ENCODE measurements around the gene SMPD2. TPM values are rescaled to one million over a fixed set of nuclear protein-coding genes. Genes with fewer than 3 reads are reported as not detected.

The SMPD2 gene
- total RNA-seq, 2 donors from 2014 or later: 8.0 to 9.7 TPM

DNA sequence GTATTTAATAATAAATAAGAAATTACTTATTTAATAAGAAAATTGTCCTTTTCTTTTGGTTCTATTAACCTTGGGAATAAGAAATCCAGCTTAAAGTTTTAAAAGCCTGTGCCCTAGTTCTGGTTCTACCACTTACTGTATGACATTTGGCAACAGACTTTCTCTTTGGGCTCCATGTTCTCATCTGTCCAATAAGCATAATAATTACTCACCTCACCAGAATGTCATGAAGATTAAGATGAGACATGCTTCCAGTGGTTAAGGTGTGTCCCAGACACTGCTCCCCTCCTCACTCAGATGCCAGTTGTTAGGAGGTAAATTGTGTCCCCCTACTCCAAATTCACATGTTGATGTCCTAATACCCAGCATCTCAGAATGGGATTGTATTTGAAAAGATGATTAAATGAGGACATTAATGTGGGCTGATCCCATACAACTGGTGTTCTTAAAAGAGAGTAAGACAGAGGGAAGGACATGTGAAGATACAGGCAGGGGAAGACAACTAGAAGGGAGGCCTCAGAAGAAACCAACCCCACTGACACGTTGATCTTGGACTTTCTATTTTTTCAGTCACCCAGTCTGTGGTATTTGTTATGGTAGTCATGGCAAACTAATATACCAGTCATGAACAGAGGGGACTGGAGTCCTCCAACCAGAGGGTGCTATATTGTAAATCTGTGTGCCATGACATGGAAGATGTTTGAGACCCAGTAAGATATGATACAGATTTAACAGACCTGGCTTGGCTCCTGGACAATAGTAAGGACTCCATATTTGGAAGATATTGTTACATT is 21.4 kb downstream of the SMPD2 start:
- Mint-ChIP-seq H3K27me3 (no peaks in the 10 kb centered on the region), H3K27ac (peak overlapping the region; percentile 82), H3K4me1 (peaks cover 43% of the 10 kb centered on the region), H3K9me3 (peaks cover 6% of the 10 kb centered on the region), H3K36me3 (ENCODE audit: low read depth) (peaks cover 74% of the 10 kb centered on the region), H3K4me3 (peak overlapping the region; percentile 36)
- ATAC-seq (replicated peaks): peak; percentile 45

DNA sequence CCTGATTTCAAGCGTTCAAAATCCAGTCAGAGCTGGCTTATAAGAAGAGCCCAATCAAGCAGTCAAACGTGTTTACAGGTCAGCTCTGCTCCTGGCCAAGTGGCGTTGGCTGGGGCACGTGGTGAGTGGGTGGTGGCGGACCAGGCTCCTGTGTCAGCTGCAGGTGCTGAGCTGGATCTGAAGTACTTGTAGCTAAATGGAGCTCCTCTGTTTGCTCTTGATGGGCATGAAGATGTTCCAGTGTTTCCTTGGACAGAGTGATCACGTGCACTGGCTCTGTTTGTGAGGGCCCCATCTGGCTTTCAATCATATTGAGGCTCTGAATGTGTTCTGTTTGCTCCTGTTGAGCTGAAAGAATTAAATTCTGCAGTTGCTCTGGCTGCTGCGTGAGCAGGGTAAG is 25.2 kb downstream of the SMPD2 start:
- Mint-ChIP-seq H3K4me3 (no peak overlapping the region), H3K4me1 (peaks cover 33% of the 10 kb centered on the region), H3K27me3 (no peaks in the 10 kb centered on the region), H3K27ac (peak overlapping the region; percentile 81), H3K36me3 (ENCODE audit: low read depth) (peaks cover 100% of the 10 kb centered on the region), H3K9me3 (peaks cover 6% of the 10 kb centered on the region)
- ATAC-seq (replicated peaks): no peak

DNA sequence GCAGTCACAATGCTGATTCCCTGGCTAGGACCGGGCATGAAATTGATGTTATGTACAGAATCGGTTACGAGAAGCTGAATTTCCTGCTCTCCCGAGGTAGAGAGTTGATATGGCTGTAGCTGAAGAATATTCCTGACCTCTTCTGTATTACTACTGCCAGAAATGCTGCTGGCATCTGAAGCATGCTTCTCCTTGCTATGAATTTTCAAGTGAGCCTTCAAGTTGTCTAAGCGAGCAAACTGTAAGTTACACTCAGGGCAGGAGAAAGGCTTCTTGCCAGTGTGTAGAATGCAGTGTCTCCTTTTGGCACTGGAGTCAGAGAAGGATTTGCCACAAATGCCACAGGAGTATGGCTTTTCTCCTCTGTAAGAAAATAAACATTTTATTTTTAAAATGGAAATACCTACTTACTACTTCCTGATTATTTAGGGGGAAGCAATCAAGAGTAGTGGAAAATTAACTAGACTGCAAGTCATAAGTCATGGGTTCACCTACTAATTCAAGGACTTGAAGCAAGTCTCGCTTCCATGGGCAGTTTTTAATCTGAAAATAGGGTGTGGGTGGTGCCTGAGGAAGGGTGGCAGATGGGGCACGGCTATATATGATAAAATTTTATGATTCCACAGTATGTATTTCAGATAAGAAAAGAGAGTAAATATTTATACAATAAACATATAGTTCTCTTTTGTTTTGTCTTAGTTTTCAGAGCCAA is 25.8 kb downstream of the SMPD2 start:
- Mint-ChIP-seq H3K4me1 (peaks cover 34% of the 10 kb centered on the region), H3K27me3 (no peaks in the 10 kb centered on the region), H3K27ac (peak overlapping the region; percentile 81), H3K9me3 (peaks cover 6% of the 10 kb centered on the region), H3K36me3 (ENCODE audit: low read depth) (peaks cover 100% of the 10 kb centered on the region), H3K4me3 (no peak overlapping the region)
- no peak for ATAC-seq (replicated peaks)

DNA sequence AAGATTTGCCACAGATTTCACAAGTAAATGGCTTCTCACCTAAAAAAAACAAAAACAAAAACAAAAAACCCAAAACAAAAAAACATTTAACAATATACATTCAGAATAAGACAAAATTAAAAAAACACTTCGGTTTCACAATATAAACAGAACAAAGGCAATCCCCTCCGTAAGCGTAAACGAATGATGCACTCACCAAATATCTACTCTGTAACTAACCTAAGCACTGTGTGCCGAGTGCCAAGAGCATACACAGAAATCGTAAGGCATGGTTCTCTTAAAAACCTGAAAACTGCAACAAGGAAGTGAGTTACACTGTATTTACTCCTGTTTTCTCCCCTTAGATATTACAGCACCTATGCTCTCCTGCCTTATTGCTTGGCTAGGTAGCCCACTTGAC is 27.2 kb downstream of the SMPD2 start:
- H3K36me3 Mint-ChIP-seq (ENCODE audit: low read depth): peaks cover 100% of the 10 kb centered on the region
- H3K27ac Mint-ChIP-seq: peak overlapping the region; percentile 42
- ATAC-seq (replicated peaks): no peak
- peaks cover 38% of the 10 kb centered on the region for H3K4me1 Mint-ChIP-seq
- H3K4me3 Mint-ChIP-seq: no peak overlapping the region
- no peaks in the 10 kb centered on the region for H3K9me3 Mint-ChIP-seq
- no peaks in the 10 kb centered on the region for H3K27me3 Mint-ChIP-seq

DNA sequence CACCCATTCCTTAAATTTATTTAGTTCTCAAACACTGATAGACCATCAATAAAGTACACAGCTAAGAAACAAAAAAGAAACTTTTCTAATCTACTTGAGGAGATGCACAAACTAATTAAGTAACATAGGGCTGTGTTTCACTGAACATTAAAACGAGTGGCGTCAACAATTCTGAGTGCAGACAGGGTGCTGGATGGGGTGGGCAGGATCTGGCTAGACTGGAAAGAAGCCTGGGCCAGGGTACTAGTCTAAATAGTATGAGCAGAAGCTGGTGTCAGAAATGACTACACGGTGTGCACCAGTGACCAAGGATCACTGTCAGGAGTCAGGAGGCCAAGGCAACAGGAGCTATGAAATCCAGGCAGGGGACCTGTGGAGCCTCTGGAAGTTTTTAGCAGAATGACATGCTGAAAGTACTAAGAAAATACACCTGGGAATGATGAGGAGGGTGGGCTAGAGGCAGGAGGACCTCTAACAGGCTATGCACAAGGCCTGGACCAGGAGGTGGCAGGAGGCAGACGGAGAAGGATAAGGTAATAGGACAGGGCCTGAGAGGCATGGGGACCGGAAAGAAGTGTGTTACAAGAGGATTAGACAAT is 29.2 kb downstream of the SMPD2 start:
- peaks cover 44% of the 10 kb centered on the region for H3K4me1 Mint-ChIP-seq
- no peak overlapping the region for H3K4me3 Mint-ChIP-seq
- H3K27ac Mint-ChIP-seq: no peak overlapping the region
- ATAC-seq (replicated peaks): no peak
- H3K9me3 Mint-ChIP-seq: no peaks in the 10 kb centered on the region
- H3K27me3 Mint-ChIP-seq: no peaks in the 10 kb centered on the region
- H3K36me3 Mint-ChIP-seq (ENCODE audit: low read depth): peaks cover 100% of the 10 kb centered on the region

DNA sequence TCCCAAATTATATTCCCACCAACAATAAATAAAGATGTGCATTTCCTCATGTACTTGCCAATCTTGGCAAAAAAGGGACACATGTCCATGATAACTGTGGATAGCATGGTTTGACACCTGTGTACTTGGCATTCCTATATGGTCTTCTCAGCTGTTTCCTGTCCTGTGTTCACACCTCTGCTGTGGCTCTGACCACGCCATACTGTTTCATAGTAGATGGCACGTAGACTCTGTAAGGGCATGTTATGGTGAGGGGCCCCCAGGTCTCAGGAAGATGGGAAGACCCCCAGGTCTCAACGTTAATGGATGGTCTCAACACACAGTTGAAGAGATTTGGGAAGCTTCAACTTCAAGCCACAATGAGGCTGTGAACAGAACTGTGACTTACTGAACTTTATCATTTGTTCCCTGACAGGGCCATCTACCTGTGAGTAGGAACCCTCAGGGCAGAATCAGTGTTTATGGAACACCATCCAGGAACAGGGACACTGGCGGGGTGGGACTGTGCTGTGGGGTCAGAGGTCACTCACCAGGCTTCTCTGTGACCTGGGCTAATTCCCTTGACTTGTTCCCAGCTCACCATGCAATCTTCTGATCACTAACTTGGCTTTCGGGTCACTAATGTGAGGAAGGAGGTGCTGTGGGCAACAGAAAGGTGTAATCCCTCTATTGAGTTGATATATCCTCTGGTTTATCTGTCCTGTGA is 30.7 kb downstream of the SMPD2 start:
- ATAC-seq (replicated peaks): no peak
- Mint-ChIP-seq H3K4me3 (peak overlapping the region; percentile 43), H3K27ac (peak overlapping the region; percentile 57), H3K9me3 (no peaks in the 10 kb centered on the region), H3K27me3 (no peaks in the 10 kb centered on the region), H3K4me1 (peaks cover 51% of the 10 kb centered on the region), H3K36me3 (ENCODE audit: low read depth) (peaks cover 100% of the 10 kb centered on the region)

DNA sequence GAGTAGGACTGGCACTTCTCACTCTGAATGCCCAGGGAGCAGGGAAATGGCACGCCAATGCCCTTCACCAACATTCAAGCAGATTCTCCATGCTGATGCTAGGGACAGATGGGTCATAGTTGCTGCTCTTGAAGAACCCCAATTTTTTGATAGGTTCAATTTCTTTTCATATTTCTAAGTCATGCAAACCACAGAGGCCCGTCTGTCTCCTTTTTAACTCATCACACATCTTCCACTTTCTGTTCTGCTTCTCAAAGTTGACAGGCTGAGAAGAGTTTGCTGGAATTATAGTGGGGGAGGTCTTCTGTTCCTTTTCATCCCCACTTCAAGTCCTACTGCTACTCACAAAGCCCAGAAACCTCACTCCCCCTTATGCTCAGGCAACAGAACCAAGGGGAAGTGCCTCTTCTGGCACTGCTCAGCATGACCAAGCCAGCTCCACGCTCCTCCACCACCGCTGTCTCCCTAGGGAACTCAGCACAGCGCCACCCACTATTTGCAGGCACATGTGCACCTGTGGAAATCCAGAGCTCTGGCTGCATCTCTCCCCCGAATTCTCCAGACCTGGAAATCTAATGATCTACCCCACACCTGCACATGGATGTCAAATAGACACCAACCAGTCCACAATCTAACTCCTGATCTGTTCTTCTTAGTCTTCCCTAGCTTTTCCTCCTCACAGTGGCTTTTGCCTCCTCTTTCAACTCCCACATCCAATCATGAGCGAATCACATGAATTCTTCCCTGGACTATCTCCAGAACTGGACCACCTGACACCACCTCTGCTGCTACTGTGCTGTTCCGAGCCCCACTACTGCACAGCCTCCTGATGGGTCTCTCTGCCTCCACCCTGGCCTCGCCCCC is 31.8 kb downstream of the SMPD2 start:
- peaks cover 51% of the 10 kb centered on the region for H3K4me1 Mint-ChIP-seq
- H3K27ac Mint-ChIP-seq: peak overlapping the region; percentile 57
- no peaks in the 10 kb centered on the region for H3K9me3 Mint-ChIP-seq
- H3K27me3 Mint-ChIP-seq: no peaks in the 10 kb centered on the region
- peak; percentile 69 for ATAC-seq (replicated peaks)
- H3K36me3 Mint-ChIP-seq (ENCODE audit: low read depth): peaks cover 100% of the 10 kb centered on the region
- peak overlapping the region; percentile 43 for H3K4me3 Mint-ChIP-seq

DNA sequence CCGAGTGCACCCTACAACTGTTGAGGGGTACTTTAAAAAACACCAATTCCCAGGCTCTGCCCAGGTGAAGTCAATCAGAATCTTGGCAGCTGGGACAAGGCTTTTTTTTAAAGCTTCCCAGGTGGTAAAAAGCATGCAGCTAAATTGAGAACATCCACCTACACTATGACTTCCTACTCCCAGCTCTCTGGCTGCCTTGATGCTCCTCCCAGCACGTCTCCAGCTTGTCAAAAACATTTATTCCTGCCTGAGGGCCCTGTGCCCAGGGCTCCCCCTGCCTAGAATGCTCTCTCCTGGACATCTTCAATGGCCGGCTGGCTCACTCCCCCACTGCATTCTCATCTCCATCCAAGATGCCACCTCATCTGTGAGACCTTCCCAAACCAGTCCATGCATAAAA is 32.6 kb downstream of the SMPD2 start:
- Mint-ChIP-seq H3K27ac (peak overlapping the region; percentile 57), H3K4me3 (peak overlapping the region; percentile 43), H3K27me3 (no peaks in the 10 kb centered on the region), H3K36me3 (ENCODE audit: low read depth) (peaks cover 100% of the 10 kb centered on the region), H3K4me1 (peaks cover 52% of the 10 kb centered on the region), H3K9me3 (no peaks in the 10 kb centered on the region)
- ATAC-seq (replicated peaks): no peak

DNA sequence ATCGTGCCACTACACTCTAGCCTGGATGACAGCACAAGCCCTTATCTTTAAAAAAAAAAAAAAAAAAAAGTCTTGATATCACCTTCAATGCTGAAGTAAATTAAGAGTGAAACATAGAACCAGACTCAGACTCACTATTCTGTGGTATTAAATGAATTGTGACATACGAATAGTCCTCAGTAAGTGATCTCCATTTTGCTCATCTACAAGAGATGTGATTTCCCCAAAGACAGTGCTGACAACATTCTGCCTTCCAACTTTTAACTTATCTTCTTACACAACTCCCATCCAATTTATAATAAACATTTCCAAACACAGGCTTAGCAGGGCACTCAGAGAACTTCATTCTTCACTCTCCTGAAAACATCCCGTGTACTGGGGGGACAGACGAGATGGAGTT is 34.5 kb downstream of the SMPD2 start:
- ATAC-seq (replicated peaks): peak; percentile 73
- Mint-ChIP-seq H3K9me3 (no peaks in the 10 kb centered on the region), H3K4me1 (peaks cover 58% of the 10 kb centered on the region), H3K27me3 (no peaks in the 10 kb centered on the region), H3K36me3 (ENCODE audit: low read depth) (peaks cover 100% of the 10 kb centered on the region), H3K27ac (peak overlapping the region; percentile 54), H3K4me3 (peak overlapping the region; percentile 79)

DNA sequence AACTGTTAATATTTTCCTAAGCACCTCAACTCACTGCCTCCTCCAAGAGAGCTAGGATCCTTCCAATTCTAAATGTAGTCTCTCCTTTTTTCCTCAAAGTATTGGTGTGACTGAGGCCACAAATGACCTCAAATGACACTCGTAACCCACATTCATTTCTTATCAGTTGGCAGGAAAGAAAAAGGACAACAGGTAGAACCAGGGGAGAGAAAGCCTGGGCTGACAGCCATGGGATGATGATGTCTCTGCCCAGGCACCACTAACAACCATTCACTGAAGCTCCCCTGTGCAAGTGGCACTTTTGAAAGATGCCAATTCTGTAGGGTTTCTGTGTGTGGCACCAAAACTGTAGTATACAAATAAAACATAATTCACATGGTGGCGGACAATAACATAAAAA is 35.1 kb downstream of the SMPD2 start:
- Mint-ChIP-seq H3K9me3 (no peaks in the 10 kb centered on the region), H3K36me3 (ENCODE audit: low read depth) (peaks cover 100% of the 10 kb centered on the region), H3K4me1 (peaks cover 63% of the 10 kb centered on the region), H3K27ac (peak overlapping the region; percentile 54), H3K27me3 (no peaks in the 10 kb centered on the region), H3K4me3 (peak overlapping the region; percentile 79)
- ATAC-seq (replicated peaks): no peak

DNA sequence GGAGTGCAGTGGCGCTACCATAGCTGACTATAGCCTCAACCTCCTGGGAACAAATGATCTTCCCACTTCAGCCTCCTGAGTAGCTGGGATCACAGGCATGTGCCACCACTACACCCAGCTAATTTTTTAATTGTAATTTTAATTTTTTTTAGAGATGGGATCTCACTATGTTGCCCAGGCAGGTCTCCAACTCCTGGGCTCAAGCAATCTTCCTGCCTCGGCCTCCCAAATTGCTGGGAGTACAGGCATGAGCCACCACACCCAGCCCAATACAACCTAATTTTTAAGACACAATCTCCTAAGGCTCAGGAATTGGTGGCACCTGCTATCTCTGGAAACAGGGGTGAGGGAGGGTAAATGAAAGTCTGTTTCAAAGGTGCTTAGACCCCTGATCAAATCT is 36.7 kb downstream of the SMPD2 start:
- Mint-ChIP-seq H3K27ac (peak overlapping the region; percentile 80), H3K4me1 (peaks cover 62% of the 10 kb centered on the region), H3K9me3 (no peaks in the 10 kb centered on the region), H3K36me3 (ENCODE audit: low read depth) (peaks cover 100% of the 10 kb centered on the region), H3K4me3 (peak overlapping the region; percentile 79), H3K27me3 (no peaks in the 10 kb centered on the region)
- ATAC-seq (replicated peaks): no peak

DNA sequence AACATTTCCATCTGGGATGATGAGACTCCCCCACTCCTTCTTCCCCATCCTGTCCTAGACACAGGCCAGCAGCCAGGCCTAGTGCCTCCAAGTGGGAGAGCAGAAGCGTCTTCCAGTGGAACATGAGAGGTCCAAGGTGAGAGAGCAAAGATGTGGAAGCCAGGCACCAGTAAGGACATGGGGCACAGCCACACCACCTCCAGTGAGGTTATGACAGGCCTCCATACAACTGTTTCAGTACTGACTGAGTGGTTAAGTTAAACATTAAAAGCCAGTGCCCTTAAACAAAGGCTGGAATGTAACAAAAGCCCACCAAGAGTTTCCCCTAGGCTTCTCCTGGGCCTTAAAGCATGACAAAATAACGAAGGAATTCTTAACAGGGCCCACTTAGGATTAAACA is 37.2 kb downstream of the SMPD2 start:
- H3K4me3 Mint-ChIP-seq: peak overlapping the region; percentile 79

DNA sequence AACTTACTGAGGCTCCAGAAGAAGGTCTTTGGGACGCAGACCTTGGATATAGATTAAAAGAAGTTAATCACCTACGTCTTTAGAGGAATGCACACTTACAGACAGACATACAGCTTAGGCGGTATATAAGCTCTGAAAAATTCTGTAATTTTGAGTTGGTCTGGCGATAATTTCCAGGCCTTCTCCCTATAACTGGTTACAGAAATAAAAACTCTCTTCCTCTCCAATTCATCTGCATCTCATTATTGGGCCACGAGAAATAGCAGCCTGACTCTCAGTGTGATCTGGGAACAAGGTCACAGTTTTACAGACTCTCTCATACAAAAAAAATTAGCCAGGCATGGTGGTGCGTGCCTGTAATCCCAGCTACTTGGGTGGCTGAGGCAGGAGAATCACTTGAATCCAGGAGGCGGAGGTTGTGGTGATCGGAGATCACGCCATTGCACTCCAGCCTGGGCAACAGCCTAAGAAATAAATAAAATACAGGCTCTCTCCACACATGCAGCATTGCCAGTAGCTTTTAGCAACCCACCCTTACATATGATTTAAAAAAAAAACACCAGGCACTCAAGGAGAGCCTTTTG is 37.8 kb downstream of the SMPD2 start:
- peak overlapping the region; percentile 79 for H3K4me3 Mint-ChIP-seq
- H3K4me1 Mint-ChIP-seq: peaks cover 51% of the 10 kb centered on the region
- no peaks in the 10 kb centered on the region for H3K9me3 Mint-ChIP-seq
- peak overlapping the region; percentile 80 for H3K27ac Mint-ChIP-seq
- no peaks in the 10 kb centered on the region for H3K27me3 Mint-ChIP-seq
- H3K36me3 Mint-ChIP-seq (ENCODE audit: low read depth): peaks cover 94% of the 10 kb centered on the region
- no peak for ATAC-seq (replicated peaks)

More for the DNA sequence above, 37.2 kb downstream of the SMPD2 start:
- Mint-ChIP-seq H3K9me3 (no peaks in the 10 kb centered on the region), H3K27me3 (no peaks in the 10 kb centered on the region), H3K36me3 (ENCODE audit: low read depth) (peaks cover 100% of the 10 kb centered on the region), H3K4me1 (peaks cover 57% of the 10 kb centered on the region), H3K27ac (peak overlapping the region; percentile 80)
- ATAC-seq (replicated peaks): peak; percentile 48
